HG02759 (cell line): ENCODE data around the gene PROP1.
"Not testable (repeated sequence)": the region's sequence is repeated elsewhere in the genome, so short reads cannot be mapped to it uniquely, and the experiment has no call there.

Experiments
- ATAC-seq: cut with Tn5 transposase; IDR thresholded peaks from one replicate; pipeline ENCODE4 v1.9.1; 2021; ENCODE audit warnings: mild to moderate bottlenecking, moderate library complexity; ENCODE audit not compliant: unreplicated experiment

PROP1 gene

DNA sequence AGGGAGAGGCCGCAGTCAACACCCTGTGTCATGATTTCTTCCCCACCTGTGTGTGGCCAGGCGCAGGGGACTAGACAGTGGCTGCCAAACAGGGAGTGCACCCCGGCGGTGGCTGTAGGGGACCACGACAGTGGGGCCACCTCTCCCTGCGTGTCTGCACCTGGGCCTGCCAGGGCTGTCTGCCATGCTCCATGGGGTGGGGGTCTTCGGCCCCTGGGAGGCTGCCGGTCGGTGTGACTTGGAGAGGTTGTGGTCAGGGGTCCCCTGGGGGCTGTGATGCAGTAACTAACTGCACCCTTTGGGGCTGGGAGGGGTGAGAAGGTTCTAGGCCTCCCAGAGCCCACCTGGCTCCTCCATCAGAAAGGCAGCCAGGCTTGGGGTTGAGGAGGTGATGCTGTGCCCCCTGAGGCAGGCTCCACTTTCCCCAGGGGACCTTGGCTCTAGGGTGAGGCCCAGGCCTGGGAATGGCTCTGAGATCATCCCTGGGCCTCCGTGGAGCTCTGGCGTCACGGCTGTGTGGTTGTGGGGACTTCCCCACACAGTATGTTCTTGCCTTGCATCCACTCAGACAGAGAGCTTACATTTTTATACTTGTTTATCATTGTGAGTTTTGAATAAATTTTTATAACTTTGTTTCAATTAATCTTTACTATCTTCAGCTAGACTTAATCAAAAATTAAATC is 50.3 kb downstream of the PROP1 start:
- ATAC-seq: not testable (repeated sequence)

DNA sequence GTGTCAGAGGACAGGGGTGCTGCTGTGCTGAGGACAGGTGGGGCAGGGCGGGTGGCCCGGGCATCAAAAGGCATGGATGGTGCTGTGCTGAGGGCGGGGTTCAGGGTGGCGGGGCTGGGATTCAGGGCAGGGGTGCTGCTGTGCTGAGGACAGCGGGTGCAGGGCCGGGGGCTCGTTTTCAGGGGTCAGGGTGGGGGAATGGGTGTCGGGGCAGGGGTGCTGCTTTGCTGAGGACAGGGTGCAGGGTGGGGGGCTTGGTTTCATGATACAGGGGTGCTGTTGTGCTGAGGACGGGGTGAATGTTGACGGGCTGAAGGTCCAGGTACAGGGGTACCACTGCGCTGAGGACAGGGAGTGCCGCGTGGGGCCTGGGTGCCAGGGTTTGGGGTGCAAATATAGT is 50.9 kb downstream of the PROP1 start:
- not testable (repeated sequence) for ATAC-seq

DNA sequence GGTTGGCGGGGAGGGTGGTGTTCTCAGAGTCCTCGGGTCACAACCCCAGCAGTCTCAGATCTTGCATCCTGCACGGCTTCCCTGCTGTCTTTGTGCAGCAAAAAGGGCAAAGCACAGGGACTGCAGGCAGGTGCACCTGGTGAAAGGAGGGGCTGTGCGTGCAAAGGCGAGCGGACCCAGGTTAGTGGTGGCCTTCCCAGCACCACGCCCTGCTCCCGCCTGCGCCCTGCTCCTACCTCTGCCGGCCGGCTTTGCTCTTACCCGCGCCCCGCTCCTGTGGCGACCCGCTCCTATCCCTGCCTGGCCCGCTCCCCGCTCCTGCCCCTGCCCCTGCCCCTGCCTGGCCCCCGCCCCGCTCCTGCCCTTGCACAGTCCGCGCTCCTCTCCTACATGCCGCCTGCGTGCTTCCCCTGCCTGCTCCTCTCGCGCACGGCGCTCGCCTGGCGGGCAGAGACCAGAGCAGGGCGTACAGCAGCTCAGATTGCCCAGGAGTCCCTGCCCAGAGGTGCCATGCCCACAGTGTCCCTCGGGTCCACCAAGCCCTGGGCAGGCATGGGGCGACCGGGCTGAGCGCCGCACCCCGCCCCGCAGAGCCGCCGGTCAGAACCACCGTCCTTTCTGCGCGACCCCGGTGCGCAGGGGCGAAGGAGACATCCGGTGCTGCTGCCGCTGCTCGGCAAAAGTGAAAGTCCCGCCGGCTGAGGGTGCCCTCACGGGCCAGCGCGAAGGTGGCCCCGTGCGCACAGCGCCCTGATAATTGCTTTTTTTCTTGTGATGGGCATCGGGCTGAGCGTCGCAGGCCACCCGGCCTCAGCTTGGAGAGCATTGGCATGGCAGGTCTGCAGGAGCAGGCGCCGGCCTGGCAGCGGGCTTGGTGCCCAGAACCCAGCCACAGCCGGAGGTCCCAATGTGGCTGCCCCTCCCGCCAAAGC is 52.0 kb downstream of the PROP1 start:
- peak; percentile 46 for ATAC-seq

DNA sequence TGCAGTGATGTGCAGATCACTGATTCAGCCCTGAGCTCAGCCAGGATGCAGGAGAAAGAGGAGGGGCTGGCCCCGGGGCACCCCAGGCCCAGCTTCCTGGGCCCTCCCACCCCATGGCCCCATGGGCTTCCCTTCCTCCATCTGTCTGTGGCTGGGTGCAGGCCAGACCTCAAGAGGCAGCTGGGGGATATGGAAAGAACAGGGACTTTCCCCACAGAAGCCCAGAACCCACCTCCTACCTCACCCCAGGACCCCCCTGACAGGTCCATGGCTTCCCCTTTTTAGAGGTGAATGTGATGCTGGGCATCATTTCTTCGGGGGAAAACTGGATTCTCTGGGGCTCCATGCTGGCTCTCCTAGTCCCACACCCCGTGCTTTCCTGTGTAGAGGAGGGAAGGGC is 53.1 kb downstream of the PROP1 start:
- not testable (repeated sequence) for ATAC-seq
